NCI-H345 treated with DMSO at 0.1 percent for 48 hours (cell line): ENCODE data around the gene GOLGA5.
"Not testable (repeated sequence)": the region's sequence is repeated elsewhere in the genome, so short reads cannot be mapped to it uniquely, and the experiment has no call there.

ENCODE experiments used
- DNase-seq: peaks from one replicate; lab custom pipeline; 2025; ENCODE audit not compliant: unreplicated experiment; lab: John Stamatoyannopoulos, UW

The GOLGA5 gene, protein sequence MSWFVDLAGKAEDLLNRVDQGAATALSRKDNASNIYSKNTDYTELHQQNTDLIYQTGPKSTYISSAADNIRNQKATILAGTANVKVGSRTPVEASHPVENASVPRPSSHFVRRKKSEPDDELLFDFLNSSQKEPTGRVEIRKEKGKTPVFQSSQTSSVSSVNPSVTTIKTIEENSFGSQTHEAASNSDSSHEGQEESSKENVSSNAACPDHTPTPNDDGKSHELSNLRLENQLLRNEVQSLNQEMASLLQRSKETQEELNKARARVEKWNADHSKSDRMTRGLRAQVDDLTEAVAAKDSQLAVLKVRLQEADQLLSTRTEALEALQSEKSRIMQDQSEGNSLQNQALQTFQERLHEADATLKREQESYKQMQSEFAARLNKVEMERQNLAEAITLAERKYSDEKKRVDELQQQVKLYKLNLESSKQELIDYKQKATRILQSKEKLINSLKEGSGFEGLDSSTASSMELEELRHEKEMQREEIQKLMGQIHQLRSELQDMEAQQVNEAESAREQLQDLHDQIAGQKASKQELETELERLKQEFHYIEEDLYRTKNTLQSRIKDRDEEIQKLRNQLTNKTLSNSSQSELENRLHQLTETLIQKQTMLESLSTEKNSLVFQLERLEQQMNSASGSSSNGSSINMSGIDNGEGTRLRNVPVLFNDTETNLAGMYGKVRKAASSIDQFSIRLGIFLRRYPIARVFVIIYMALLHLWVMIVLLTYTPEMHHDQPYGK

GRCh38 chr14:92793709-92794546 is at the start of gene GOLGA5:
Gene GOLGA5, plus strand, starts transcription at chr14:92794305. Its CDS starts 3,133 bp downstream, at chr14:92797438.
- DNase-seq = peak; percentile 97

GRCh38 chr14:92747701-92748258 is 46.3 kb upstream of the GOLGA5 start:
- DNase-seq = peak; percentile 7

DNA sequence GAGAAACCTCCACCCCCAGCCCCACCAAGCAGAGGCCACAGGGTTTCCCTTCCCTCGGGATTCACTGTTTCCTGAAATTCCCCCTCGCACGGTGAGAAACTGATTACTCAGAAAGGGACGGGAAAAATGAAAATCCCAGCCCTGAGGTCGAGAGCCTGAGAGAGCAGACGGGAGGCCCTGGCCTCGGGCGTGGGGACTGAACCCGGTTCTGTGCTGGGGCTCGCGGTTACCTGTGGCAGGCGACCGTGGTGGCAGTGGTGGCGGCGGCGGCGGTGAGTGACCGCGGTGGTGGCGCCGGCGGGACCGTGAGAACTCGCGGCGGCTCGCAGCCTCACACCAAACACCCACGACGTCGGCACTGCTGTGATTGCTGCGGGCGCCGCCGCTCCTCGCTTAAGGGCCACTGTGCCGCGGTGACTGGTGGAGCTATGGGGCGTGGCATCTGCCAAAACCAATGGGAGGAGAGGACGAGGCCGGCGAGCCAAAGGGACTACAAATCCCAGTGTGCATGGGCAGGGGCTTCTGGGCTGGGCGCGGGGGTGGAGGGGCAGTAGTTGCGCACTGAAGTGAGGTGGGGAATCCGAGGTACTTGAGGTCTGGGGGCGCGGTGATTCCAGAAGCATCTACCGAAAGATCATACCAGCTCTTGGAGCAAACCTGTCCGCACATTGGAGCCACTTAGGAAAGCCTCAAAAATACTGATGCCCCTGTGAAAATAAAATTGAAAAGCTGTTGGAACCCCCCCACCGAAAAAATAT is 45.7 kb upstream of the GOLGA5 start, which contains the start of gene LGMN:
LGMN (minus strand) TSS at position 369 of the 758 bp plus-strand sequence. CDS start 15,841 bp downstream, outside the sequence.
- peak; percentile 94 for DNase-seq

DNA sequence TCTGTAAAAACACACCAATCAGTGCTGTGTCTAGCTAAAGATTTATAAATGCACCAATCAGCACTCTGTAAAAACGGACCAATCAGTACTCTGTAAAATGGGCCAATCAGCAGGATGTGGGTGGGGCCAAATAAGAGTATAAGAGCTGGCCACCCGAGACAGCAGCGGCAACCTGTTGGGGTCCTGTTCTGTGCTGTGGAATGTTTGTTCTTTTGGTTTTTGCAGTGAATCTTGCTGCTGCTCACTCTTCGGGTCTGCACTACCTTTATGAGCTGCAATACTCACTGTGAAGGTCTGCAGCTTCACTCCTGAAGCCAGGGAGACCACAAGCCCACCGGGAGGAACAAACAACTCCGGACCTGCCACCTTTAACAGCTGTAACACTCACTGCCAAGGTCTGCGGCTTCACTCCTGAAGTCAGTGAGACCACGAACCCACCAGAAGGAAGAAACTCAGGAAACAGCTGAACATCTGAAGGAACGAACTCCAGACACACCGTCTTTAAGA is 43.8 kb upstream of the GOLGA5 start:
- not testable (repeated sequence) for DNase-seq

DNA sequence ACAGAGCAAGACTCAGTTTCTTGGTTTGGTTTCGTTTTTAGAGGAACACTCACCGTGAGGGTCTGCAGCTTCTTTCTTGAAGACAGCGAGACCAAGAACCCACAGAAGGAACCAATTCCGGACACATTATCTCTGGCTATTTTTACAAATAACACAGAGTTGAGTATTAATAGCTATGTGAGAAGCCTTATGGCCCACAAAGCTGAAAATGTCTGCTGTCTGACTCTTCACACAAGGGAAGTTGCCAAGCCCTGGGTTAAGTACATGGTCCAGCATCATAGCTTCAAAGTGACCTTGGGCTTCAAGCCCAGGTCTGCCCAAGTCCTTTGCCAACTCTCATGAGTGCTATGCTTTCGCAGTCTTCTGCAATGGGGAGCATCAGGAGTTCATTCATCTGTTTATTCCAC is 43.1 kb upstream of the GOLGA5 start:
- DNase-seq = no peak

DNA sequence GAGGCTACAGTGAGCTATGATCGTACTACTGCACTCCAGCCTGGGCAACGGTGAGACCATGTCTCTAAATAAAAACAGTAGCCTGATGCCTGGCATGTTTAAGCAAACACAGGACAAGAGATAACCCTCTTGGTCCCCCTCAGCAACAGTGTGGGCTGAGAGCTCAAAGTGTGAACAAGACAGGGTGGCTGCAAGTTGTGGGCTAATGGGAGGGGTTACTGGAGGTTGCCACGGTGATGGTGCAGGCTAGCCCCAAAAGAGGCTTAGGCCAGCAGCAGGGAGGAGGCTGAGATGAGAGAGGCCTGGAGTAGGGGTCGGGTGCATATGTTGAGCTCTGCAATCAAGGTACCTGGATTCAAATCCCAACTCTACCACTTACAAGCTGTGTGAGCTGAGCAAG is 42.3 kb upstream of the GOLGA5 start:
- no peak for DNase-seq

DNA sequence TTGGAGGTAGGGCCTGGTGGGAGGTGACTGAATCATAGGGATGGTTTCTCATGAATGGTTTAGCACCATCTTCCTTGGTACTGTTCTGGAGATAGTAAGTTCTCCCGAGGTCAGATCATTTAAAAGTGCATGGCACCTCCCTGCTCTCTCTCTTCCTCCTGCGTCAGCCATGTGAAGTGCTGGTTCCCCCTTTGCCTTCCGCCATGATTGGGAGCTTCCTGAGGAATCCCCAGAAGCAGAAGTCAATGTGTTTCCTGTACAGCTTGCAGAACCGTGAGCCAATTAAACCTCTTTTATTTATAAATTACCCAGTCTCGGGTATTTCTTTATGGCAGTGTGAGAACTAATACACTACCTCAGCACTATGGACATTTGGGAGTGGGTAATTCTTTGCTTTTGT is 40.9 kb upstream of the GOLGA5 start:
- DNase-seq = no peak

- peak; percentile 72 for DNase-seq
Observed at GRCh38 chr14:92754966-92755365, 39.1 kb upstream of the GOLGA5 start.

GRCh38 chr14:92755495-92755894 is 38.6 kb upstream of the GOLGA5 start:
- no peak for DNase-seq

DNA sequence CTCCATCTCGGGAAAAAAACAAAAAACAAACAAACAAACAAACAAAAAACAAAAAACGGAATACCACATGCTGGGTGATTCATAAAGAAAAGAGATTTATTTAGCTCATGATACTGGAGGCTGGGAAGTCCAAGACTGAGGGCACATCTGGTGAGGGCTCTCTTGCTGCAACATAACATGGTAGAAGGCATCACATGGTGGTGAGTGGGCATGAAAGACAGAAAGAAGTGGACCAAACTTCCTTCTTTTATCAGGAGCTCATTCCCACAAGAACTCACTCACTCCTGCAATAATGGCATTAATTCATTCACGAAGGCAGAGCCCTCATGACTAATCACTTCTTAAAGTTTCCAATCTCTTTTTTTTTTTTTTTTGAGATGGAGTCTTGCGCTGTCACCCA is 37.7 kb upstream of the GOLGA5 start:
- no peak for DNase-seq

- DNase-seq = no peak
Observed at GRCh38 chr14:92759300-92759678, 34.8 kb upstream of the GOLGA5 start.

GRCh38 chr14:92759679-92760523 is 34.2 kb upstream of the GOLGA5 start:
- DNase-seq = no peak

DNA sequence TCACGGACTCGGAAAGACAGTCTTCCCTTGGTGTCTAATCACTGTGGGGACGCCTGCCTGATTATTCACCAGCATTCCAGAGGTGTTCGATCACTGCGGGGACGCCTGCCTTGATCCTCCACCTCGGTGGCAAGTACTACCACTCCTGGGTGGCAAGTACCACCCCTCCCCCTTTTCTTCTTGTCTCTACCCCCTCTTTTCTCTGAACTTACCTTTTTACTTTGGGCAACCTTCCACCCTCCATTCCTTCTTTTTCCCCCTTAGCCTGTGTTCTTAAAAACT is 33.6 kb upstream of the GOLGA5 start:
- no peak for DNase-seq

GRCh38 chr14:92763666-92764631 is 30.2 kb upstream of the GOLGA5 start:
- DNase-seq = peak; percentile 82

DNA sequence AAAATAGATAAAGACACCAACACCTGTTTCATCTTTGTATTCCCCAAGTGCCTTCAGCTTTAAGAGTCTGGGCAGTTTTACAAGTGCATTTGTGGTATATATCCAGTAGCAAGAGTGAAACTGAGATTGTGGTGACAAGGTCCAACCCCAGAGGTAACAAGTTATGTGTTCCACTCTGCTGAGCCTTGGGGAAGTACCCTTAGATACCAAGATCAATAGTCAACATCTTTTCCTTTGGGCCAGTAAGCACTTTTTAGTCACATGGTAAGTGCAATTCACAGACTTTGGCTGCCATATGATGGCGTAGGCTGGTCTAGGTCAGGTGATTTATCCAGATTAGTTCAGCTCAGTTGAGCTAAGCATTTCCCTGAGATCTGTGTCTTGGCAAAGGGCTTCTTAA is 25.9 kb upstream of the GOLGA5 start:
- DNase-seq = not testable (repeated sequence)

GRCh38 chr14:92768795-92769194 is 25.3 kb upstream of the GOLGA5 start:
- DNase-seq = no peak

DNA sequence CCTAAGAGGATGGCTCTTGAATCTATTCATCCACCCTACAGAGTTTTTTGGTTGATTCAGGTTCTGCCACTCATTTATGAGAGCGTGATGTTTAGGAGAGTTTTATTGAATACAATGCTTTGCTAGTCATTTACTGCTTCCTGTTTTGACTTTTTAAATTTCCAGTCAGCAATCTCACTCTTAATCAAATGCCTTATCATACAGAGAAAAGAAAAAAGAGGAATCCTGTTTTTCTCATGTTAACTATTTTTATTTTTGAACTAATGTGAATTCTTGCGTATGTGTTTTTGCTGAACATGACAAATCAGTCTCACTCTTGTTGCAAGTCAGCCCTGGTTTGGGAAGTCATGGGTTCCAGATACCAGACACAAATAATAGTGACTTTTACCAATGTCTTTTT is 23.6 kb upstream of the GOLGA5 start:
- no peak for DNase-seq

DNA sequence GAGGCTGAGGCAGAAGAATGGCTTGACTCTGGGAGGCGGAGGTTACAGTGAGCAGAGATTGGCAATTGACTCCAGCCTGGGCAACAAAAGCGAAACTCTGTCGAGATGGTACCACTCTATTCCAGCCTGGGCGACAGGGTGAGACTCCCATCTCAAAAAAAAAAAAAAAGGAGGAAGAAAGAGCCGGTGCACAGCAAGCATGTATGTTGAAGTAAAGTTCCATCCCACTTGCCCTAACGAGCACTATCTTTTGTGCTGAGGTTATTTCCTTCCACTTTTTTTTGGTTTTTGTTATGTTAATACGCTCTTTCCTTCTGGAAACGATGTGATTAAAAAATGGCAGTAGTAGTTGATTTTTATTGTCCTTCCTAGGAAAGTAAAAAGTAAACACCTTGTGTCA is 19.5 kb upstream of the GOLGA5 start:
- no peak for DNase-seq
